GM21367 (cell line): ENCODE measurements around the gene RET.

Experiments used
- ATAC-seq: cut with Tn5 transposase; IDR thresholded peaks from one replicate; pipeline ENCODE4 v1.9.1; 2021; ENCODE audit not compliant: unreplicated experiment

The RET gene

GRCh38 chr10:43061760-43062159 lies 15.1 kb upstream of the RET start:
- no peak for ATAC-seq

- no peak for ATAC-seq
Measured at GRCh38 chr10:43062402-43063160, 14.3 kb upstream of the RET start.

GRCh38 chr10:43064331-43065075 lies 12.4 kb upstream of the RET start:
- ATAC-seq: no peak

- no peak for ATAC-seq
Measured at GRCh38 chr10:43065234-43065633, 11.6 kb upstream of the RET start.

GRCh38 chr10:43065761-43066160 lies 11.1 kb upstream of the RET start:
- ATAC-seq: no peak

GRCh38 chr10:43066481-43066880 lies 10.4 kb upstream of the RET start:
- ATAC-seq: no peak

GRCh38 chr10:43067391-43068135 lies 9.3 kb upstream of the RET start:
- ATAC-seq: no peak

- ATAC-seq: no peak
Measured at GRCh38 chr10:43068136-43068395, 8.8 kb upstream of the RET start.

GRCh38 chr10:43068471-43069210 lies 8.2 kb upstream of the RET start:
- ATAC-seq: no peak

- no peak for ATAC-seq
Measured at GRCh38 chr10:43069211-43069515, 7.7 kb upstream of the RET start.

- no peak for ATAC-seq
Measured at GRCh38 chr10:43069579-43069978, 7.3 kb upstream of the RET start.

- ATAC-seq: no peak
Measured at GRCh38 chr10:43070121-43071085, 6.5 kb upstream of the RET start.

- no peak for ATAC-seq
Measured at GRCh38 chr10:43071865-43072650, 4.8 kb upstream of the RET start.

GRCh38 chr10:43073191-43073590 lies 3.7 kb upstream of the RET start:
- ATAC-seq: no peak

- ATAC-seq: no peak
Measured at GRCh38 chr10:43073721-43074120, 3.1 kb upstream of the RET start.

- ATAC-seq: no peak
Measured at GRCh38 chr10:43074409-43074808, 2.5 kb upstream of the RET start.

- no peak for ATAC-seq
Measured at GRCh38 chr10:43074827-43075611, 1.9 kb upstream of the RET start.

- ATAC-seq: no peak
Measured at GRCh38 chr10:43075612-43076003, 1.3 kb upstream of the RET start.

GRCh38 chr10:43076311-43076875 lies 476 bp upstream of the RET start:
- ATAC-seq: no peak
